ENCODE measurements around the gene UNC45A.

UNC45A gene

DNA sequence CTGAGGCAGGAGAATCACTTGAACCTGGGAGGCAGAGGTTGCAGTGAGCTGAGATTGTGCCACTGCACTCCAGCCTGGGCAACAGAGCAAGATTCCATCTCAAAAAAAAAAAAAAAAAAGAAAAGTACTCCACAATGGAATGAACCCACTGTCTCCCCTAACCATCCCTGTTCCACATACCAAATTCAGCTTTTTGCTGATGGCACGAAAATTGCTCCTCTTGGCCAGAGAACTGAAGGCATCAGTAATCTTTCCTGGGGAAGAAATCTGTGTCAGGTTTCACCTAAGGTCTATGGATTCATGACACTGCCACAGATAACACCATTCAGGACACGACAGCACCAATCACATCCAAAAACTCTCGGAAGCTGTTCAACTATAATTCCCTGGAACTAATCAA is 66.1 kb downstream of the UNC45A start:
- no peak for DNase-seq (ENCODE audit: low read depth in 2 of 2)

Data from stimulated activated CD8-positive, alpha-beta memory T cell treated with anti-CD3 and anti-CD28 coated beads, Interleukin-15, amount 100 ng/mL, for 4 hours (primary cell).